Lung (tissue), 12 donors: ENCODE results near the gene ARF1. TPM values are rescaled to one million over a fixed set of nuclear protein-coding genes. Genes with fewer than 3 reads are reported as not detected.

Experiments used
- ATAC-seq: fragments of 200-7000 bp; cut with Tn5 transposase; one replicate; pipeline ENCODE4 v1.9.1; 2020; ENCODE audit warnings: moderate number of reproducible peaks; ENCODE audit not compliant: insufficient read depth, low FRiP score
- DNase-seq, 3 donors: peaks; one replicate each; pipeline ENCODE4 v3.0.0-alpha.2; 2013 to 2017
- H3K27ac ChIP-seq, 2 donors: one replicate each; pipeline ENCODE4 v1.5.1; 2013; ENCODE audit warnings: mild to moderate bottlenecking in 2 of 2, moderate library complexity in 2 of 2, control low read depth in 1 of 2, inconsistent platforms in 1 of 2, low read depth in 1 of 2, low read length in 1 of 2
- H3K27me3 ChIP-seq, 3 donors: one replicate each; pipeline ENCODE4 v1.5.1; 2013; ENCODE audit warnings: low read length in 2 of 3; ENCODE audit not compliant: control insufficient read depth in 3 of 3, insufficient read depth in 3 of 3
- H3K36me3 ChIP-seq, 4 donors: one replicate each; pipeline ENCODE4 v1.5.1; 2013; ENCODE audit warnings: low read length in 4 of 4, mild to moderate bottlenecking in 1 of 4, moderate library complexity in 1 of 4; ENCODE audit not compliant: control insufficient read depth in 4 of 4, insufficient read depth in 4 of 4
- H3K4me1 ChIP-seq, 5 donors: one replicate each; pipeline ENCODE4 v1.5.1; 2013; ENCODE audit warnings: low read length in 5 of 5, mild to moderate bottlenecking in 2 of 5, moderate library complexity in 1 of 5; ENCODE audit not compliant: control insufficient read depth in 5 of 5, insufficient read depth in 5 of 5
- H3K4me3 ChIP-seq: one replicate; pipeline ENCODE4 v1.5.1; 2013; ENCODE audit warnings: mild to moderate bottlenecking, control low read depth, moderate library complexity
- H3K9ac ChIP-seq, 2 donors: one replicate each; pipeline ENCODE4 v1.5.1; 2013; ENCODE audit warnings: low read length in 2 of 2, control low read depth in 1 of 2; ENCODE audit not compliant: insufficient read depth in 1 of 2
- H3K9me3 ChIP-seq, 4 donors: one replicate each; pipeline ENCODE4 v1.5.1; 2013; ENCODE audit warnings: low read length in 3 of 4, mild to moderate bottlenecking in 1 of 4, moderate library complexity in 1 of 4; ENCODE audit not compliant: control insufficient read depth in 4 of 4, insufficient read depth in 3 of 4
- WGBS, 2 donors: extraction: QIAGEN DNeasy Blood & Tissue Kit; methylation state at CpG; one replicate each; pipeline ENCODE4 v1.1.7; 2013; 5-methylcytosine and 5-hydroxymethylcytosine counted together
- polyA plus RNA-seq, 2 donors: library from polyadenylated mRNA; stranded (reverse); fragments of 200-250 nt; gene quantifications; one replicate each; pipeline ENCODE4 v1.2.1, GENCODE V29; 2013
- total RNA-seq, 2 donors: library from RNA; depleted of rRNA in 1 of 2; stranded (reverse); fragments of >200 nt in 1 of 2; gene quantifications; one replicate each; pipeline ENCODE4 v1.2.1, GENCODE V29; 2014 to 2021
- TF ChIP-seq, protein P1 (sequence below): IDR thresholded peaks from 2 replicates; pipeline ENCODE4 v1.5.1; 2012; ENCODE audit warnings: mild to moderate bottlenecking; ENCODE audit errors: control extremely low read depth, extremely low read depth
- donor health status: control.
- donor health status: control.
- donor health status: Bipolar disorder and iron deficiency.
- donor health status: healthy.
- donor health status: DM: yes; HTN: yes; CAD: no.

ARF1 gene
- total and polyA plus RNA-seq, 4 donors, result 226 to 713 (median 439) TPM

DNA sequence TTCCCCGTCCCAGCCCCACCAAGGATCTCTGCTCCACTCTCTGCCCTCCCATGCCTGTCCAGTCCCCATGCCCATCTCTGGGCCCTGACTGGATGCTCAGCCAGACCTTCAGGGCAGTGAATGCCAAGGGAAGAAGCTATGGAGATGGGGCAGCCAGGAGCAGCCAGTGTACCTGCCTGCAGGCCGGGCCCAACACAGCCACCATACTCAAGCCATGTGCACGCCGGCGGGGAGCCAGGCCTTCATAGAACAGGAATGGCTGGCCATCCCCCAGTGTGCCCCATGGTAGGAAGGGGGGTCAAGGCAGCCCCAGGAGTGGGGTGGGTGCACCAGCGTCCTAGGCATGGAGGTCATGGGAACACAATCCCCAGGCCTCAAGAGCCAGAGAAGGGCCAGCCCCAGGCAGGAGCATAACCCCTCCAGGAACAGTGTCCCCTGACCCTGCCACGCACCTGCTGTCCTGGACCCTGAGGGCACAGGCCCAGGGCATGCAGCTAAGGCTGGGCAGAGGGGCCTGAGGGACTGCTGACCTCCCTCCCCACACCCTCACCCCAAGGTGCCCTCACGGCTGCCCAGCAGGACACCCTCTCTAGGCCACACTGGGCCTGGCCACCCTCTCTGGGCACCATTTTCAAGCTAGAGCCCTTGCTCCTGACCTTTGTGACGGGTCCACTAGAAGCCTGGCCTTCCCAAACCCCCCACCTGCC is 20.3 kb upstream of the ARF1 start:
- no peak overlapping the region for H3K4me3 ChIP-seq
- TF ChIP-seq, protein P1, sequence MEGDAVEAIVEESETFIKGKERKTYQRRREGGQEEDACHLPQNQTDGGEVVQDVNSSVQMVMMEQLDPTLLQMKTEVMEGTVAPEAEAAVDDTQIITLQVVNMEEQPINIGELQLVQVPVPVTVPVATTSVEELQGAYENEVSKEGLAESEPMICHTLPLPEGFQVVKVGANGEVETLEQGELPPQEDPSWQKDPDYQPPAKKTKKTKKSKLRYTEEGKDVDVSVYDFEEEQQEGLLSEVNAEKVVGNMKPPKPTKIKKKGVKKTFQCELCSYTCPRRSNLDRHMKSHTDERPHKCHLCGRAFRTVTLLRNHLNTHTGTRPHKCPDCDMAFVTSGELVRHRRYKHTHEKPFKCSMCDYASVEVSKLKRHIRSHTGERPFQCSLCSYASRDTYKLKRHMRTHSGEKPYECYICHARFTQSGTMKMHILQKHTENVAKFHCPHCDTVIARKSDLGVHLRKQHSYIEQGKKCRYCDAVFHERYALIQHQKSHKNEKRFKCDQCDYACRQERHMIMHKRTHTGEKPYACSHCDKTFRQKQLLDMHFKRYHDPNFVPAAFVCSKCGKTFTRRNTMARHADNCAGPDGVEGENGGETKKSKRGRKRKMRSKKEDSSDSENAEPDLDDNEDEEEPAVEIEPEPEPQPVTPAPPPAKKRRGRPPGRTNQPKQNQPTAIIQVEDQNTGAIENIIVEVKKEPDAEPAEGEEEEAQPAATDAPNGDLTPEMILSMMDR, result no peak
- H3K9ac ChIP-seq, result no peak overlapping the region
- ATAC-seq (no peak), DNase-seq (no peak)
- H3K36me3 ChIP-seq, result no peaks in the 10 kb centered on the region
- H3K27me3 ChIP-seq, result peaks cover 5 to 34% (median 28%) of the 10 kb centered on the region in 3 donors
- H3K9me3 ChIP-seq, result peaks cover 0 to 6% (median 0%) of the 10 kb centered on the region in 4 donors
- H3K4me1 ChIP-seq, result peaks cover 0 to 9% (median 0%) of the 10 kb centered on the region in 5 donors
- WGBS, 2 donors, result 94 to 95% methylated on average over 9 of the region's 9 CpGs
- no peak overlapping the region for H3K27ac ChIP-seq

- no peak overlapping the region for H3K9ac ChIP-seq
- TF ChIP-seq, protein P1, result no peak
- H3K9me3 ChIP-seq, result peaks cover 0 to 4% (median 0%) of the 10 kb centered on the region in 4 donors
- H3K4me1 ChIP-seq, result peaks cover 0 to 9% (median 0%) of the 10 kb centered on the region in 5 donors
- H3K27ac ChIP-seq, result no peak overlapping the region
- DNase-seq (no peak), ATAC-seq (no peak)
- 57 to 60% methylated on average over 4 of the region's 4 CpGs for WGBS, 2 donors
- peaks cover 5 to 37% (median 34%) of the 10 kb centered on the region in 3 donors for H3K27me3 ChIP-seq
- H3K36me3 ChIP-seq, result no peaks in the 10 kb centered on the region
- no peak overlapping the region for H3K4me3 ChIP-seq
Measured at GRCh38 chr1:228062812-228063211, 19.7 kb upstream of the ARF1 start.

GRCh38 chr1:228063251-228064191 is 19.0 kb upstream of the ARF1 start:
- H3K27ac ChIP-seq, result no peak overlapping the region
- peaks cover 0 to 4% (median 0%) of the 10 kb centered on the region in 4 donors for H3K9me3 ChIP-seq
- 86% methylated on average over 15 of the region's 15 CpGs for WGBS, 2 donors
- H3K36me3 ChIP-seq, result no peaks in the 10 kb centered on the region
- ATAC-seq (no peak), DNase-seq (no peak)
- H3K4me3 ChIP-seq, result no peak overlapping the region
- peaks cover 0 to 9% (median 0%) of the 10 kb centered on the region in 5 donors for H3K4me1 ChIP-seq
- TF ChIP-seq, protein P1, result no peak
- peaks cover 5 to 36% (median 34%) of the 10 kb centered on the region in 3 donors for H3K27me3 ChIP-seq
- no peak overlapping the region for H3K9ac ChIP-seq
